K562 (cell line): ENCODE measurements around the gene NES. TPM values are rescaled to one million over a fixed set of nuclear protein-coding genes. Genes with fewer than 3 reads are reported as not detected.

Source experiments
- ATAC-seq: fragments of 200-7000 bp; cut with Tn5 transposase; 3 replicates; pipeline ENCODE4 v1.9.1; 2020; ENCODE audit warnings: moderate library complexity
- BruUV-seq: library from RNA; stranded (reverse); fragments of 400-500 nt; replicated peaks from 2 replicates; lab custom pipeline; 2021; lab: Mats Ljungman, UMichigan
- CTCF ChIA-PET: fragments of 300-600 bp; formaldehyde crosslinking; extraction: SDS; loops from one replicate; lab custom pipeline; 2021; ENCODE audit warnings: low intra/inter-chr PET ratio; lab: Yijun Ruan, JAX
- POLR2A ChIA-PET: fragments of 300-600, 350-650 bp; sonication (Branson Sonifier 250); formaldehyde crosslinking; extraction: SDS; loops from one replicate; lab custom pipeline; 2021; ENCODE audit warnings: antibody characterized with exemption, inconsistent platforms; lab: Yijun Ruan, JAX
- DNase-seq, 4 experiments: peaks; one replicate each; pipeline versions ENCODE4 v3.0.0 to v3.0.0-alpha.2; 2011 to 2018; ENCODE audit warnings: low spot score in 3 of 4, mixed read lengths in 3 of 4; ENCODE audit errors: extremely low read depth in 1 of 4
- FAIRE-seq: peaks from 2 replicates; lab custom pipeline; 2011; peaks lifted over from hg19 to GRCh38; lab: Jason Lieb, UNC
- H2AFZ ChIP-seq: 2 replicates; pipeline ENCODE4 v1.6.0; 2011; ENCODE audit warnings: low read depth, low read length, control low read depth, inconsistent platforms
- H3K27ac ChIP-seq: fragments of 200-600 bp; 3 replicates; pipeline ENCODE4 v1.8.0; 2011; ENCODE audit warnings: low read depth, mild to moderate bottlenecking, control low read depth, inconsistent platforms, low read length, moderate library complexity, mixed read lengths; ENCODE audit errors: extremely low read depth
- H3K27me3 ChIP-seq, 2 experiments: fragments of 300-600 bp in 1 of 2; 2 replicates in 1 of 2; 3 replicates in 1 of 2; pipeline versions ENCODE4 v1.6.0 to v1.8.0; 2011; ENCODE audit warnings: inconsistent platforms in 2 of 2, low read length in 2 of 2, mild to moderate bottlenecking in 1 of 2, mixed read lengths in 1 of 2, moderate library complexity in 1 of 2; ENCODE audit not compliant: control insufficient read depth in 2 of 2, insufficient read depth in 2 of 2
- H3K36me3 ChIP-seq: fragments of 300-600 bp; 3 replicates; pipeline ENCODE4 v1.8.0; 2011; ENCODE audit warnings: mild to moderate bottlenecking, low read length, inconsistent platforms; ENCODE audit not compliant: control insufficient read depth, insufficient read depth
- H3K4me1 ChIP-seq, 2 experiments: fragments of 200-600 bp in 1 of 2; replicated peaks in 1 of 2; 2 replicates in 1 of 2; 3 replicates in 1 of 2; pipeline versions ENCODE4 v1.5.1 to v1.8.0; 2011; ENCODE audit warnings: inconsistent platforms in 2 of 2, low read length in 2 of 2, mild to moderate bottlenecking in 1 of 2, mixed read lengths in 1 of 2, moderate library complexity in 1 of 2; ENCODE audit not compliant: control insufficient read depth in 2 of 2, insufficient read depth in 2 of 2
- H3K4me2 ChIP-seq: 2 replicates; pipeline ENCODE4 v1.6.1; 2011; ENCODE audit warnings: low read length, control low read depth, inconsistent platforms, mixed read lengths; ENCODE audit not compliant: insufficient read depth
- H3K4me3 ChIP-seq: fragments of 200-600 bp; sonication (generic), shearing (Covaris generic); 2 replicates; pipeline ENCODE4 v1.5.1; 2016; ENCODE audit warnings: control low read depth, inconsistent platforms
- H3K79me2 ChIP-seq: fragments of 200-600 bp; 3 replicates; pipeline ENCODE4 v1.8.0; 2011; ENCODE audit warnings: low read length, inconsistent platforms; ENCODE audit not compliant: control insufficient read depth, insufficient read depth
- H3K9ac ChIP-seq, 2 experiments: 2 replicates each; pipeline versions ENCODE4 v1.6.0 to v1.6.1; 2011; ENCODE audit warnings: low read depth in 2 of 2, low read length in 2 of 2, control low read depth in 1 of 2, inconsistent platforms in 1 of 2, mild to moderate bottlenecking in 1 of 2, mixed read lengths in 1 of 2; ENCODE audit not compliant: insufficient read depth in 1 of 2
- H3K9me1 ChIP-seq: one replicate; pipeline ENCODE4 v1.6.0; 2011; ENCODE audit warnings: inconsistent platforms, mild to moderate bottlenecking, low read length, moderate library complexity; ENCODE audit not compliant: control insufficient read depth, insufficient read depth
- H3K9me3 ChIP-seq: replicated peaks from 2 replicates; pipeline ENCODE4 v1.5.1; 2011; ENCODE audit warnings: low read depth, low read length, inconsistent platforms; ENCODE audit not compliant: control insufficient read depth, insufficient read depth
- H4K20me1 ChIP-seq: replicated peaks from 2 replicates; pipeline ENCODE4 v1.6.1; 2011; ENCODE audit warnings: low read length, inconsistent platforms, mixed read lengths; ENCODE audit not compliant: control insufficient read depth, insufficient read depth
- CREB5 ChIP-seq: fragments of 250-450 bp; sonication (Bioruptor Pico); IDR thresholded peaks from 2 replicates; pipeline ENCODE4 v1.5.0; 2020; ENCODE audit warnings: mild to moderate bottlenecking
- MAFG ChIP-seq: fragments of 450-650 bp; conservative IDR thresholded peaks from 2 replicates; pipeline ENCODE4 v1.6.1; 2016; ENCODE audit warnings: missing genetic modification characterization, missing compliant biosample characterization
- NCOA6 ChIP-seq: fragments of 450-650 bp; IDR thresholded peaks from 2 replicates; pipeline ENCODE4 v1.6.1; 2017; ENCODE audit warnings: mild to moderate bottlenecking
- SAP30 ChIP-seq: fragments of 200-600 bp; sonication (generic); IDR thresholded peaks from 2 replicates; pipeline ENCODE4 v1.6.1; 2012; ENCODE audit warnings: borderline replicate concordance, low read depth, mild to moderate bottlenecking, moderate library complexity, low read length, control low read depth, inconsistent platforms; ENCODE audit not compliant: insufficient read depth, poor library complexity, severe bottlenecking
- ZNF764 ChIP-seq: fragments of 250-450 bp; sonication (Bioruptor Pico); IDR thresholded peaks from 2 replicates; pipeline ENCODE4 v1.4.0; 2020; ENCODE audit warnings: low read depth, mild to moderate bottlenecking, moderate library complexity
- WGBS: fragments of 100-300 bp; shearing (Covaris generic); methylation state at CpG from one replicate; pipeline ENCODE4 v1.1.6; 2016; ENCODE audit warnings: low coverage, mixed read lengths; ENCODE audit not compliant: insufficient coverage; ENCODE audit errors: missing lambda C conversion rate; 5-methylcytosine and 5-hydroxymethylcytosine counted together
- in situ Hi-C: fragments of 300-500 bp; cut with MboI; formaldehyde crosslinking; loops from 4 replicates; pipeline ENCODE4 v1.15.0; 2018; ENCODE audit warnings: inconsistent platforms, mixed read lengths
- intact Hi-C: fragments of 100-400 bp; cut with micrococcal nuclease; formaldehyde crosslinking; loops from 2 replicates; pipeline ENCODE4 v1.14.2; 2022
- polyA plus RNA-seq, 8 experiments: library from polyadenylated mRNA; depleted of rRNA in 4 of 8; stranded (reverse) in 5 of 8; unstranded in 3 of 8; fragments of >200 nt; fragmentation: Nextera tagmentation in 2 of 8; fragmentation: Illumina TruSeq in 1 of 8; extraction: Ambion mirVana in 2 of 8; extraction: Trizol in 1 of 8; gene quantifications; 2 replicates each; pipeline versions ENCODE4 v1.2.1 to v1.2.3, GENCODE V29; 2011 to 2014; ENCODE audit warnings: inconsistent platforms in 1 of 8, missing spikeins in 1 of 8
- total RNA-seq, 7 experiments: library from RNA; depleted of rRNA in 6 of 7; stranded (reverse); fragments of >200 nt in 6 of 7; fragmentation: Illumina TruSeq in 2 of 7; extraction: Trizol in 2 of 7; gene quantifications; 2 replicates each; pipeline versions ENCODE4 v1.2.1 to v1.2.3, GENCODE V29; 2011 to 2021; ENCODE audit warnings: low replicate concordance in 1 of 7

The NES gene
- total and polyA plus RNA-seq, 9 of the 15 experiments (the other 6 are each of a cell fraction or from before 2014, with no cell fraction given) = 0.10 to 8.6 (median 4.2) TPM

- H3K79me2 ChIP-seq = peaks cover 68% of the 10 kb centered on the region
Observed at GRCh38 chr1:156654700-156655099, 22.5 kb downstream of the NES start.

More at GRCh38 chr1:156654700-156655099, 22.5 kb downstream of the NES start:
- no peaks in the 10 kb centered on the region for H3K27me3 ChIP-seq
- H3K27ac ChIP-seq = no peak overlapping the region
- 100% methylated on average over 1 of the region's 1 CpG for WGBS
- H3K4me3 ChIP-seq = no peak overlapping the region
- intact Hi-C loops (no loop called here), in situ Hi-C loops (no loop called here)
- no TSS peak for BruUV-seq
- no peak for FAIRE-seq
- no peak overlapping the region for H3K4me2 ChIP-seq
- ATAC-seq = no peak
- ChIA-PET CTCF (interaction anchor here (0.7 to 1.5 kb wide), 4 partner anchors 25 to 269 kb away, joined by 3 to 8 read pairs (median 4); no protein-coding TSS in a partner anchor), POLR2A (interaction anchor here (0.7 to 1.1 kb wide), 3 partner anchors 34 to 232 kb away, joined by 3 to 4 read pairs (median 3); no protein-coding TSS in a partner anchor)
- peaks cover 61% of the 10 kb centered on the region; the same call in 2 of the 3 replicates for H3K36me3 ChIP-seq
- H4K20me1 ChIP-seq = peaks cover 96% of the 10 kb centered on the region
- H3K4me1 ChIP-seq = peaks cover 32 to 48% of the 10 kb centered on the region in 2 experiments
- H3K9me3 ChIP-seq = no peaks in the 10 kb centered on the region
- no peak for TF ChIP-seq NCOA6
- no peak for TF ChIP-seq CREB5 (CRISPR knock-in tag)
- TF ChIP-seq MAFG (tag) = peak; percentile 43
- TF ChIP-seq SAP30 = no peak
- TF ChIP-seq ZNF764 = no peak
- peak overlapping the region in 1 of 2 experiments; percentile 11; a peak in 1 of 4 replicates for H3K9ac ChIP-seq
- H2AFZ ChIP-seq = no peak overlapping the region
- DNase-seq = no peak
- peaks cover 59% of the 10 kb centered on the region for H3K9me1 ChIP-seq
